Left cardiac atrium (tissue), 4 donors: ENCODE measurements around the gene GSDME. TPM values are rescaled to one million over a fixed set of nuclear protein-coding genes. Genes with fewer than 3 reads are reported as not detected.
"Not testable (repeated sequence)": the region's sequence is repeated elsewhere in the genome, so short reads cannot be mapped to it uniquely, and the experiment has no call there.

Experiments used
- ATAC-seq, 2 donors: fragments of 200-7000 bp; cut with Tn5 transposase; one replicate each; pipeline ENCODE4 v1.9.1; 2020; ENCODE audit warnings: mild to moderate bottlenecking in 2 of 2, moderate library complexity in 2 of 2
- DNase-seq: peaks from one replicate; pipeline ENCODE4 v3.0.0-alpha.2; 2020
- intact Hi-C, 2 donors: fragments of 100-400 bp; cut with DNase I; formaldehyde crosslinking; loops; one replicate each; pipeline versions ENCODE4 v1.14.1 to v1.15.1; 2022 to 2023
- long read RNA-seq: library from polyadenylated mRNA; unstranded; transcript quantifications from one replicate; pipeline ENCODE4 v2.0.0, GENCODE V29; 2021
- total RNA-seq, 2 donors: library from RNA; stranded (reverse); fragmentation: NEBNext Ultra II Directional; extraction: Animal tissue kit (Norgen Biotek cat#: 25700); gene quantifications; one replicate each; pipeline ENCODE4 v1.2.1, GENCODE V29; 2021
- donor health status: DM: no; HTN: yes; CAD: no.
- donor health status: DM: no; HTN: yes; CAD: no; lungs with severe emphysema.
- donor health status: DM: yes; HTN: yes; CAD: no.
- donor health status: Dilated cardiomyopathy.

GSDME gene
- total RNA-seq = 1 to 10 TPM; 6.4 to 8.6 TPM
- long read RNA-seq, transcript GSDME-215 (10 exons, 2,250 nt) = major isoform, 11 of 17 reads
- long read RNA-seq, partial matches to known transcripts = 1 of 17 reads
- long read RNA-seq, other reads (novel, unspliced or antisense) = 2 of 17 reads

DNA sequence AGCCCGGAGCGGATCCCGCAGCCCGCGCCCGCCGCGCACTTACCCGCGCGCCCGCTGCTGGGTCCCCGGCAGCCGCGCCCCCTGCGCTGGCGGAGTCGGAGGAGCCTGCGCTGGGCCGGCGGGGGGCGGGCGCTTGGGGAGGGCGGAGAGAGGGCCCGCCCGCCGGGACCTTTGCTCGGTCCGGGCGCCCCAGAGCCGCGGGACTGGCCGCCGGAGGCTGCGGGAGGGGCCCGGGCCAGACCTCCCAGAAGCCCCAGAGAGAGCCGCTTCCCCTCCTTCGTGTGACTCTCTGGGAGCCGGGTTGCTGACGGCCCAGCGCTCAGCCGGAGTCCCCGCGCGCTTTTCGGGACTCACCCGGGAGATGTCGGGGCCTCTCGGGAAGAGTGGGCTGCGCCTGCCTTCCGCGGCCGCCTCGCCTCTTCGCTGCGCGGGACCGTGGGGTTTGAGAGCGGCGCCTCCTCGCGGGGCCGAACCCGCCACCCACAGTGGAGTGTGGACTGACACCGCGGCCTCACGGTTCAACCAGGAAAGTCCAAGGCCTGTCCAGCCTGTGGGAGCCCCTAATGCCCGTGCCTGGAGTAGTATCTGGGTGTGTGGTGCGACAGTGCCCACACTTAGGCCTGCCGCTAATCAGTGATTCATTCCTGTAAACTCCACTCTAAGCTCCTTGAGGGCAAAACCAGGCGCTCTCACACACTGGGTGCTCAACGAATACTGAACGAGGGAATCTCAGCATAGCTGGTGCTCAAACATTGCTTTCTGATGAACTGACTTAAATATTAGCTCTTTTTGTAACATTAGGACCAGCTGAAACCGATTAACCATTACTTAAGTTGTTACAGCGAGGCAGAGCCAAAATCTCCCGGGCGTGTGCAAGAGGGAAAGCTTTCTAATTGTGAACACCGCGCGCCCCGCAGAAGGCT lies at the start of gene GSDME:
Gene GSDME (minus strand): TSS at position 112 of the 923 bp plus-strand sequence. CDS start 7,690 bp downstream, outside the sequence.
- DNase-seq (peak; percentile 73), ATAC-seq (peak; percentile 95 to 96)
- intact Hi-C loops = no loop called here

DNA sequence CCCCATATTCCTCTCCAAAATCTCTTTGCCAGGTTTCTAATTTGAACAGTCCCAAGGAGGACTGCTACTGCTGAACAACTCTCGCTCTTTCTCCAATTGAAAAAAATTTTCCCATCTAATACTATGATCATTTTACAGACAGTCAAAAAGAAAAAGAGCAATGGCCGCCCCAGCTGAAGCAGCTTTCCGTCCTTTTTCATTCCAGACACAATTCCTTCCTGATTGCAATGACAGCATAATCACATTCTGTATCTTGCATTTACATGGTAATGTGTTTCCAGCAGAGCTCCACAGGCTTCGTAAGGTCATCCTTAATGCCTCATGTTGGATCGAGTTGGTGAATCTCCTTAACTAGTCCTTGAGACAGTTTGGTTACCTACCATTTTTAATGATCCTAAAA lies 45.0 kb upstream of the GSDME start:
- intact Hi-C loops = no loop called here
- ATAC-seq = no peak

DNA sequence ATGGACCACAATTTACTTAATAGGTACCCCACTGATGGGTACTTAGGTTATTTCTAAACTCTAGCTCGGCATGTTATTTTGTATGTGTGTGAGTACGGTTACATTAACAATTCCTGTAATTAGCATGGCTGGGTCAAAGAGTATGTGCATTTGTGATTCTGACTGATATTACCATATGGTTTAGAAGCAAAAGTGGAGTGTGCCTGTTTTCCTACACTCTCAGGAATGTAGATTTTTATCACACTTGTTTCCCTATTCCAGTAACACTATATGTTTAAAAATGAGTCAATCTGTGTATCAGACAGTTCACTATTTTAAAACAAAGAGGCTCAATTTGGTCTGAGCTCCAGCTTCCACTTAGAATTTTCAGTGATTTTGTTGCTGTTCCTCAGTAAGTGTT lies 44.6 kb upstream of the GSDME start:
- ATAC-seq = no peak
- intact Hi-C loops = no loop called here
- DNase-seq = no peak

More for the DNA sequence above, 45.0 kb upstream of the GSDME start:
- no peak for DNase-seq

DNA sequence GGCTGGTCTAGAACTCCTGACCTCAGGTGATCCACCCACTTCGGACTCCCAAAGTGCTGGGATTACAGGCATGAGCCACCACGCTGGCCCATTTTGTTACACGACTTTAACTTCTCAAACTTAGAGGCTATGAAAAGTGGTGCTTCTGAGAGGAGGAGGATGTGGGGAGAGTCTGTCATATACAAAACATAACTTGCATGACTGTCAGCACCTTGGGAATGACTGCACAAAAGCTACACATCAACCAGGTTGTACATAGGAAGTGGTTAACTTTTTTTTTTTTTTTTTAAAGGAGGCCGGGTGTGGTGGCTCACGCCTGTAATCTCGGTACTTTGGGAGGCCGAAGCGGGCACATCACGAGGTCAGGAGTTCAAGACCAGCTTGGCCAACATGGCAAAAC lies 43.4 kb upstream of the GSDME start:
- no peak for ATAC-seq
- intact Hi-C loops = no loop called here
- DNase-seq = no peak

DNA sequence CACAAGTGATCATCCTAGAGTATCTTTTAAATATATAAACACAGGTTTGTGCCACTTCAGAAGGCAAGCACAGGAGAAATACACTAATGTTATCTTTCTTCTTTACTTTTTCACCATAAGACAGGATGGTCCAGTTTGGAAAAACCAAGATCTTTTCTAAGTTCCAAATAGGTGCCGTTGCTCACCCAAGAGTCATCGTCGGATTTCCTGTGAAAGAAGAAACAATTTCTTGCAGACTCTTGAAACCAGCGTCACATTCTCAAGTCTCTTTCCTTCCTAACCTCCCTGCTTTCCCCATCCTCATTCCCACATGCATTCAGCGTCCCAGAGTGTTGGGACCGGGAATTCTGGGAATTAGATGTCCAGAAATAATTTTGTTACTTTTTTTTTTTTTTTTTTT lies 42.8 kb upstream of the GSDME start:
- no peak for DNase-seq
- ATAC-seq = no peak
- intact Hi-C loops = no loop called here

DNA sequence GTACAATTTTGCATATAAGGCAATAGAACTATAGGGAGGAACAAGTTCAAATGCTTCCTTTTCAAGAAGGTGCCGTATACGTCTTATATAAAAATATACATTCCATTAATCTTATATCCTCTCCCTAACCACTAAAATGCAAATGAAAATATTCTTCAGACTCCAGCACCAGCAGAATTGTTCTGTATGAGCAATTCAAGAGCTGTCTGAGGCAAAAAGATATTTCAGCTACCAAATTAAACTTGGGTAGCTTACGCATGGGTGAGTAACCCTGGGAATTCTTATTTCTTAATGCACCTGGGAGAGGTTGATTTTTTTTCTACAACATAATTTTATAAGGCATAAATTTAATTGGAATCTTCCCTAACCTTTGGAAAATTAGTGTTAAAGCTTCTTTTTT lies 42.2 kb upstream of the GSDME start:
- DNase-seq (no peak), ATAC-seq (no peak)
- intact Hi-C loops = no loop called here

DNA sequence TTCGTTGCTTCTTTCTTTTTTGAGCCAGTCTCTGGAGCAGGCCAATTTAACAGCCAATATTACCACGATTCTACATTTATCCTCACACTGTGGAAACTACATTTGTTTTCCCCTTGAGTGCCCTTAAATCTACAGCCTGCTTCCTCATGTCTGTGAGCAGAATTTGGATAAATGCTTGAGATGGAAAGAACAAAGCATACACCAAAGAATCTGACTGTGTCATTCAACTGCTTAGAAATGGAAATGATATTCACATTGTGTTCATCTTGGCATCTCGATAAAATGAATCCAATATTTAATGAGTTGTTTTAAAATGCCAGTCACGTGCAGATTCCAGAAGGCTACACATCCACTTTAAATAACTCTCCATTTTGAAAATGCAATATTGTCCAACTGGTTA lies 41.0 kb upstream of the GSDME start:
- DNase-seq (no peak), ATAC-seq (no peak)
- intact Hi-C loops = no loop called here

DNA sequence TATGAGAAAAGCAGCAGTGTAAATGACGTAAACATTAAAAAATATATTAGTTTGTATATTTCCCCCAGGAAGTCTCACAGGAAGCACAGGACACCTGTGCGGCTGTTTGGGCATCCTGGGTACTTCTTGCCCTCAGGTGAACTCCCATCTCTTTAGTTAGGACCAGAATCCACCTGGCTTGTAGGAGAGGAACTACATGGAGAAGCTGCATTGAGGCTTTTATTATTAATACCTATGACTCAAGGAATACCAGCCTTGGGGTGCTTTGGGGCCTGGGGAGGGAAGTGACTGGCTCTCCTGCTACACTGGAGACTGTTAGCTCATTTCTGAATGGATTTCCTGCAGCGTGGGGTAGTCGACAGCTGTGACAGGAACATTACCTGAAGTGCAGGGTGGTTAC lies 40.0 kb upstream of the GSDME start:
- no peak for ATAC-seq
- intact Hi-C loops = no loop called here

DNA sequence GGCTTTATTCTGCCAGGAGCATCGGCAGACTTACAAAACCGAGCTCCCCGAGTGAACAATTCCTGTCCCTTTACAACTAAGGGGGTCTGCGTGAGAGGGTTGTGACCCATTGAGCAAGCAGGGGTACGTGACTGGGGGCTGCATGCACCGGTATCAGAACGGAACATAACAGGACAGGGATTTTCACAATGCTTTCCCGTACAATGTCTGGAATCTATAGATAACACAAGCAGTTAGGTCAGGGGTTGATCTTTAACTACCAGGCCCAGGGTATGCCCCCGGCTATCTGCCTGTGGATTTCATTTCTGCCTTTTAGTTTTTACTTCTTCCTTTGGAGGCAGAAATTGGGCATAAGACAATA lies 38.1 kb upstream of the GSDME start:
- DNase-seq (no peak), ATAC-seq (no peak)
- intact Hi-C loops = no loop called here

More for the DNA sequence above, 40.0 kb upstream of the GSDME start:
- DNase-seq = no peak

DNA sequence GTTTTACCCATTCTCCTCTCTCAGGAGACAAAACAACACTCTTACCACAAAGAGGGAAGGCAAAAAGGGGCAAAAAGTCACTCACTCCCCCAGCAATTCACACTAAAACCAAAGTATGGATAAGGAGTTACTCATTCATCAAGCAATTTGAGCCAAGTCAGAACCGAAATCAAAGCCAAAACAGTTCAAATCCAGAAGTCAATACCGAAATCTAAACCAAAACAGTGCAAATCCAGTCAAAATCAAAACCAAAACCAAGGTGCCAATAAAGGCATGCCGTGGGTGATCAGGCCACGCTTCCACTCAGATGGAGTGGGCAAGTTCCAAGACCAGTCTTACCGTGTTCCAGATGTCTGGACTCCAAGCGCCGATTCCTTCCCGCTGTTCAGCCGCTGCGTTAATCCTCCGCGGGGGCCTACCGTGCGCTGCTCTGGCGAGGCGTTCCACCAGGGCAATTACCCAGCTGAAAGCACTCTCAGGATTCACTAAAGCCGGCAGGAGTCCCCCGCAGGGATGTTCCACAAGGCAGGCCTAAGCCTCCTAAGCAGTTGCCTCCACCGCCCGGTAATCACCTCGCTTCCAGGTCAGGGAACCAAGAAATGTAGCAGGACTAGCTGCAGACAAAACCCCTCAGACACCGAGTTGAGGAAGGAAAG lies 37.6 kb upstream of the GSDME start:
- intact Hi-C loops, DNase-seq, ATAC-seq: not testable (repeated sequence)

DNA sequence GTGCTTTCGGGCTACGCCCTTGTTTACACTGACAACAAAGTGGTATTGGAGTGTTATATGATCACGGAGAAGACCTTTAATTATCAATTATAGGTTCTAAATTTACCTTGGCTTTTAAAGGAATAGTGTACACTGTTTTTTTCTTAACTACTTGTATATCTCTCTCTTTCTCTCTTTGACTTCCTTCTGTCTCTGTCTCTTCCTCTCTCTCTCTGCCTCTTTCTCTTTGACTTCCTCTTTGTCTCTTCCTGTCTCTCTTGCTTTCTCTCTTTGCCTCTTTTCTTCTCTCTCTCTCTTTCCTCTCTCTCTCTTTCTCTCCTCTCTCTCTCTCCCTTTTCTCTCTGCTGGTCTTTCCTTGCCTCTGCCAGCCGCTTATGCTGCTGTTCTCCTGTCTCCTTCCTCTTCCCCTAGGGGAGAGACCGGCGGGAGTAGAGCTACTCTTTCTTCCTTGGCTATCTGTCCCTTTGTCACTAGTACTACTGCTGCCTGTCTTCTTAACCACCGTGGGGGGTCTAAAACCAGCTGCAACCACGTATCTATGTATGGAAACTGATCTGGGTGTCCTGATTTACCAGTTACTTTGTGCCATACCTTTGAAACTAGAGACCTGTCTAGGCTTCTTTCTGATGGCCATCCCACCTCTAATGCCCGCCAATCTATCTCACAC lies 36.9 kb upstream of the GSDME start:
- intact Hi-C loops = no loop called here
- DNase-seq (no peak), ATAC-seq (no peak)

DNA sequence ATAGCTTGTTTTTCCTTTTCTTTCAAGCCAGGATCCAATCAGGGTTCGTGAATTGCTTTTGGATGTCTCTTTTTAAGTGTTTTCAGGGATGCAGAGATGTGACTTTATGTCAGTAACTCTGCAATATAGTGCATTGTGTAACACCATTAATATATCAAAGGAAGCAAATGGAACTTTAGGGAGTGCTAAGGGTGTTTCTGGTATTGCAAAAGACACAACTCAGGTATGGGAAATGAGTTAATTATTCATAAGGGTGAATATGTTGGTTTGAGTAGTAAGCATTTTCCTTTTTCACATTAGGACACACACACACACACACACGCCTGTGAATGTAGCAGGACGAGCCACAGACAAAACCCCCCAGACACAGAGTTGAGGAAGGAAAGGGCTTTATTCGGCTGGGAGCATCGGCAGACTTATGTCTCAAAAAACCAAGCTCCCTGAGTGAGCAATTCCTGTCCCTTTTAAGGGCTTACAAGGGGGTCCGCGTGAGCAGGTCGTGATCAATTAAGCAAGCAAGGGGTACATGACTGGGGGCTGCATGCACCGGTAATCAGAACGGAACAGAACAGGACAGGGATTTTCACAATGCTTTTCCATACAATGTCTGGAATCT lies 31.8 kb upstream of the GSDME start:
- intact Hi-C loops = no loop called here
- no peak for ATAC-seq
- DNase-seq = no peak

DNA sequence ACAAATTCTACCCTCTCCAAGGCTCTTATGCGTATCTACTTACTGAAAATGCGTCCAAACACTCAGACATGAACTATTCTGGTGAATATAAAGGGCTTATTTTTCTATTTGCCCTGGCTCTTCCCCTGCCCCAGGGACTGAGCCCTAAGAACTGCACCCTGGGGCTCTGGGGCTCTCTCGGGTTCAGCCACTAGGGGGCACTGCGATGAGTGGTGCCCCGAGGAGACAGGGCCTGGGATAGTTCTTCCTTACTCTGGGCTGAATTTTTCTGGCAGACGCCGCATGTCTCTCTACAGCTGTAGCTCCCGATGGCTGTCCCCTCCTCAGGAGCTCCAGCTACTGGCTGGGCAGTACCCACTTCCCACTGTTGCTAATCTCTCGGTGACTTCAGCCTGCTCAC lies 30.8 kb upstream of the GSDME start:
- ATAC-seq (no peak), DNase-seq (no peak)
- intact Hi-C loops = no loop called here

DNA sequence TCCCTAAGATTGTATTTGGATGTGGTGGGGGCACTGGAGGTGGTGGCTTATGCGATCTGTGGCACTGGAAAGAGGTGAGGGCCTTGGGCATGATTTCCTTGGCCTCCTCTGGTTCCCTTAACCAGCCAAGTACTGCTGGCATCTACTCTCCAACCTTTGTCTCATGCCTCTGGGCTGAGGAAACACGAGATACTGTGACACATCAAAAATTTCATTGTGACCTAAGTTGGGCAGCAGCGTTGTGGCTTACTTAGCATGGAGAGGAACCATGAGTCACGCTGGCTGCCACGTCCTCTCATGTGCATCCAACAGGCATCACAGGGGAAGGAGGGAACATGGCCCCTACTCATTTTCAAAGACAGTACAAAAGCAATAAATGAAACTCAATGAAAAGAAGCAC lies 29.7 kb upstream of the GSDME start:
- peak in 1 of 2 donors; percentile 78 for ATAC-seq
- intact Hi-C loops = no loop called here

DNA sequence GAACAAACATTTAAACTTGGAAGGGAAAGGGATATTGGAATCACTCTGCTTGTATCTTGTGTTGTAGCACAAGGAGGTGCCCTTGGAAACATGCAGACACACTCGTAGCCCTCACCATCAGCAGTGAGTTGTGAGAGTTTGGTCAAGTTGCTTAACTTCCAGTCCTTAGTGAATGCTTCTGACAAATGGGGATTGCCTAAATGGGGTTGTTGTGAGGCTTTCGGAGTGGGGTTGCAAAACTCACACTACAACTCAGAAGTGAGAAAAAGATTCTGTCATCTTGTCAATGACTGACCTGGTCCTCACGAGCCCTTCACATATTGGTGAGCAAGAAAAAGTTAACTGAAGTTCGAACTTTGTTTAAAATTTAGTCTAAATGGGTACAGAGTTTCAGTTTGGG lies 29.0 kb upstream of the GSDME start:
- DNase-seq = no peak
- ATAC-seq = no peak
- intact Hi-C loops = no loop called here

More for the DNA sequence above, 29.7 kb upstream of the GSDME start:
- DNase-seq = no peak

DNA sequence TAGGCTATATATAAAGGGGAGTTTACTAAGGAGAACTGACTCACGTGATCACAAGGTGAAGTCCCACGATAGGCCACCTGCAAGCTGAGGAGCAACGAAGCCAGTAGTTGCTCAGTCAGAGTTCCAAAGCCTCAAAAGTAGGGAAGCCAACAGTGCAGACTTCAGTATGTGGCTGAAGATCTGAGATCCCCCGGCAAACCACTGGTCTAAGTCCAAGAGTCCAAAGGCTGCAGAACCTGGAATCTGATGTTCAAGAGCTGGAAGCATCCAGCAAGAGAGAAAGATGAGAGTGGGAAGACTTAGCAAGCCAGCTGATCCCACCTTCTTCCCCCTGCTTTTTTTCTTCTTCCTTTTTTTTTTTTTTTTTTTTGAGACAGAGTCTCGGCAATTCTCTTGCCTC lies 27.0 kb upstream of the GSDME start:
- intact Hi-C loops = no loop called here
- no peak for DNase-seq
- no peak for ATAC-seq

DNA sequence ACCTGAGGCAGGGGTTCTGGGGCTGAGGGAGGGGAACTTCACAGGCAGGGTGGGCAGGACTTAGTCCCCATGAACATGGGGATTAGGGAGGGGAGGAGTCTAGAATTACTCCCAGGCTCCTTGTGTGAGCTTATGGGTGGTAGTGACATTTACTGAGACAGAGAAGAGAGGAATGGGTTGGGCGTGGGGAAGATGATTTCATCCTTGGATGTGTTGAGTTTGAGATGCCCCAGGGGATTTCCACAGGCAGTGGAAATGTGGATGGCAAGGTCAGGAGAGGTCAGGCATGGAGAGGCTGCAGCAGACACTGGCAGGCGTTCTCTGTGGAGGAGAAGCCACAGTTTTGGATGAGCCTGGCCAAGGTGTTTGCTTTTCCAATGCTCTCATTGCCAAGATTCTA lies 26.4 kb upstream of the GSDME start:
- ATAC-seq (no peak), DNase-seq (no peak)
- intact Hi-C loops = no loop called here

DNA sequence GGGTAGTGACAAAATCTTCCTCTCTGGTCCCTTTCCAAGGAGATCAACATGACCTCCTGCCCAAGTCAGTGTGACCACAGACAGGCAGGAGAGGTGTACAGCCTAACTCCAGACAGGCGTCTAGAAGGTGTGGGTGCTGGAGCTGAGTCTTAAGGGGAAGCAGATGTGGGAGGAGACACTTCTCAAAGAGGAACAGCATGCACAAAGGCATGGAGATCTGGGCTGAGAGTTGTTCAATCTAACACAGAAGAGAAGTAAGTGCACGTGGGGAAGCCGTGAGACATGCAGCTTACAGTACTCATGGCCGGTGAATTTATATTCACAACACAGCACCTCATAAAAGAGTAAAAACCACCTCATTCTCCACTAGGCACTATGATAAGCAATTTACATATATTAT lies 23.8 kb upstream of the GSDME start:
- no peak for DNase-seq

DNA sequence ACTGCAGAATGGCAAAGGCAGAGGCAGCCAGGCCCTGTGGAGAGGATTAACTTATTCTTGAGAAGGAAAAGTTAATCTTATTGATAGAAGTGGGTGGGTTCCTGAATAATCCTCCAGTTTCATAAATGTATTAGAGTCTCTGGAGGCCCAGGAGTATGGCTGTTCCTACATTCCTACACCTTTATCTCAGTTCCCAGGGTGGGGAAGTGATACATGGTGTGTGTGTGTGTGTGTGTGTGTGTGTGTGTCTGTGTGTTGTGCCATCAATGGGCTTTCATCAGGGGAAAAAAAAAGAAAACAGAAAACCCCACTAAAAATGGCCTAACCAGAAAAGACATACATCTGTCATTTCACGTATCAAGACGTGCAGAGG lies 22.0 kb upstream of the GSDME start:
- ATAC-seq (peak in 1 of 2 donors; percentile 10), DNase-seq (no peak)
- intact Hi-C loops = no loop called here

More for the DNA sequence above, 23.8 kb upstream of the GSDME start:
- no peak for ATAC-seq
- intact Hi-C loops = no loop called here
